ENCODE data around the gene MRPS16. TPM values are rescaled to one million over a fixed set of nuclear protein-coding genes. Genes with fewer than 3 reads are reported as not detected.

Gene MRPS16
- polyA plus RNA-seq, 1 donor from 2014 or later = 80.6 TPM

- Histone ChIP-seq H3K27me3 (ENCODE audit: insufficient read depth, low read depth, low read length) (no peaks in the 10 kb centered on the region), H2AFZ (ENCODE audit: low read depth, low read length) (peak overlapping the region; percentile 93), H3K4me3 (ENCODE audit: low read length) (peak overlapping the region; percentile 89), H3K9me2 (ENCODE audit: insufficient read depth, low read length) (no peaks in the 10 kb centered on the region), H3K27ac (ENCODE audit: low read length) (peak overlapping the region; percentile 88), H3F3A (ENCODE audit: insufficient read depth, low read length, poor library complexity, severe bottlenecking) (no peaks in the 10 kb centered on the region), H3K9ac (ENCODE audit: low read length) (peak overlapping the region; percentile 93), H3K36me3 (ENCODE audit: insufficient read depth, low read length) (no peaks in the 10 kb centered on the region), H3K9me3 (ENCODE audit: low read length) (no peaks in the 10 kb centered on the region), H4K20me1 (ENCODE audit: insufficient read depth) (no peaks in the 10 kb centered on the region), H3K4me2 (ENCODE audit: low read length) (peak overlapping the region; percentile 99), H3K79me2 (replicated peaks; ENCODE audit: insufficient read depth, low read length) (peaks cover 17% of the 10 kb centered on the region)
- no peak for TF ChIP-seq RAD21 (conservative IDR thresholded peaks at IDR 0.05)
- TF ChIP-seq TAF1 (IDR thresholded peaks at IDR 0.05; ENCODE audit: low read depth) = no peak
- TF ChIP-seq SMC3 (conservative IDR thresholded peaks at IDR 0.05; ENCODE audit: poor library complexity) = no peak
- no peak for TF ChIP-seq EP300 (conservative IDR thresholded peaks at IDR 0.05; ENCODE audit: poor library complexity, severe bottlenecking)
- no peak for TF ChIP-seq EZH2 (IDR thresholded peaks at IDR 0.05; ENCODE audit: borderline replicate concordance, insufficient read depth, low read length, poor library complexity, severe bottlenecking)
- no peak for TF ChIP-seq CTCF (IDR thresholded peaks at IDR 0.05; ENCODE audit: poor library complexity, severe bottlenecking)
- no peak for TF ChIP-seq REST (IDR thresholded peaks at IDR 0.05; ENCODE audit: borderline replicate concordance)
- no peak for TF ChIP-seq MXI1 (conservative IDR thresholded peaks at IDR 0.05; ENCODE audit: poor library complexity, severe bottlenecking)
- TF ChIP-seq POLR2AphosphoS5 (IDR thresholded peaks at IDR 0.05) = no peak
These were observed 580 bp downstream of the MRPS16 start for GRCh38 chr10:73251683-73252444.

- Histone ChIP-seq H3K4me2 (ENCODE audit: low read length) (no peak overlapping the region), H2AFZ (ENCODE audit: low read depth, low read length) (no peak overlapping the region), H3K27ac (ENCODE audit: low read length) (no peak overlapping the region), H3K9ac (ENCODE audit: low read length) (no peak overlapping the region), H3K4me3 (ENCODE audit: low read length) (no peak overlapping the region), H3F3A (ENCODE audit: insufficient read depth, low read length, poor library complexity, severe bottlenecking) (no peaks in the 10 kb centered on the region), H3K27me3 (ENCODE audit: insufficient read depth, low read depth, low read length) (no peaks in the 10 kb centered on the region), H3K79me2 (replicated peaks; ENCODE audit: insufficient read depth, low read length) (peaks cover 38% of the 10 kb centered on the region), H3K9me2 (ENCODE audit: insufficient read depth, low read length) (no peaks in the 10 kb centered on the region), H3K9me3 (ENCODE audit: low read length) (no peaks in the 10 kb centered on the region), H4K20me1 (ENCODE audit: insufficient read depth) (no peaks in the 10 kb centered on the region), H3K36me3 (ENCODE audit: insufficient read depth, low read length) (no peaks in the 10 kb centered on the region)
- TF ChIP-seq TAF1 (IDR thresholded peaks at IDR 0.05; ENCODE audit: low read depth) = no peak
- no peak for TF ChIP-seq POLR2AphosphoS5 (IDR thresholded peaks at IDR 0.05)
- no peak for TF ChIP-seq EP300 (conservative IDR thresholded peaks at IDR 0.05; ENCODE audit: poor library complexity, severe bottlenecking)
- TF ChIP-seq REST (IDR thresholded peaks at IDR 0.05; ENCODE audit: borderline replicate concordance) = no peak
- no peak for TF ChIP-seq RAD21 (conservative IDR thresholded peaks at IDR 0.05)
- no peak for TF ChIP-seq EZH2 (IDR thresholded peaks at IDR 0.05; ENCODE audit: borderline replicate concordance, insufficient read depth, low read length, poor library complexity, severe bottlenecking)
- no peak for TF ChIP-seq CTCF (IDR thresholded peaks at IDR 0.05; ENCODE audit: poor library complexity, severe bottlenecking)
- TF ChIP-seq MXI1 (conservative IDR thresholded peaks at IDR 0.05; ENCODE audit: poor library complexity, severe bottlenecking) = no peak
- no peak for TF ChIP-seq SMC3 (conservative IDR thresholded peaks at IDR 0.05; ENCODE audit: poor library complexity)
These were observed 4.2 kb downstream of the MRPS16 start for GRCh38 chr10:73248259-73248724.
